ENCODE results near the gene RERE.

Gene RERE

DNA sequence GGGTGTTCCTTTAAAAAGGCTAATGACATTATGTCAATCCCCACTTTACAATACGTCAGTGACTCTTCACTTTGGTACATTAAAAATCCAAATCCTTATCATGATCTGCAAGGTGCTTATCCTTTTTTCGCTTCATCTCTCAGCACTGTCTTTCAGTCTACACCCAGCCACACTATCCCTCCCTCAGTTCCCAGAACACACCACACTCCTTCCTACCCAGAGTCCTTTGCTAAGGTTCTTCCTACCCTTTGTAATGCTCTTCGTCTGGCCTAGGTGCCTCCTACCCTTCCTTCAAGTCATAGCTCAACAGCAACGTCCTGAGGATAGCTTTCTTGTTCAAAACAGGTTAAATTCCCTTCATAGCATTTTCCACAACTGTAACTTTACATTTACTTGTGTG lies 152.6 kb downstream of the RERE start:
- no peaks in the 10 kb centered on the region for H3K27me3 ChIP-seq (ENCODE audit: insufficient read depth, low read length)
- H2AFZ ChIP-seq (ENCODE audit: low read depth, low read length) = no peak overlapping the region
- H3K4me3 ChIP-seq (ENCODE audit: low read length) = no peak overlapping the region
- H3K4me1 ChIP-seq (ENCODE audit: insufficient read depth, low read length) = peaks cover 32% of the 10 kb centered on the region
- H3K9me3 ChIP-seq (ENCODE audit: low read length) = no peaks in the 10 kb centered on the region
- no peaks in the 10 kb centered on the region for H3K36me3 ChIP-seq (ENCODE audit: insufficient read depth, low read length)

DNA sequence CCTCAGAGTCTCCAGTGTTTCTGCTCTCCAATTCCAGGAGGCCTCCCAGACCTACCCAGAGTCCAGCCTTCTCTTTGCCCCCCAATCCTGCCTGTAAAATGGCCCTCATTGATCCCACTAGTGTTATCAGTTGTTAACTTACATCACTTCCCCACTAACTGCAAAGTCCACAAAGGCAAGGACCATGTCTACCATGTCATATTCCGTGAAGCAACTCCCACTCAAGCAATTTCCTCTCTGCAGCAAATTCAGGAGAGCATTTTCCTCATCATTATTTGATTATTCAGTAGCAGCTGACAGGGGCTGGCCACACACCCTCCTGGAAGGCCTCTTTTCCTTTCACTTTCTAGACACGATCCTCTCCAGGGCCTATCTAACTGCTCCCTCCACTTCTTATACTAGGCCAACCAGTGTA lies 153.5 kb downstream of the RERE start:
- H2AFZ ChIP-seq (ENCODE audit: low read depth, low read length) = no peak overlapping the region
- no peaks in the 10 kb centered on the region for H3K9me3 ChIP-seq (ENCODE audit: low read length)
- H3K4me3 ChIP-seq (ENCODE audit: low read length) = no peak overlapping the region
- H3K4me1 ChIP-seq (ENCODE audit: insufficient read depth, low read length) = peaks cover 25% of the 10 kb centered on the region
- no peaks in the 10 kb centered on the region for H3K27me3 ChIP-seq (ENCODE audit: insufficient read depth, low read length)
- no peaks in the 10 kb centered on the region for H3K36me3 ChIP-seq (ENCODE audit: insufficient read depth, low read length)

GRCh38 chr1:8663090-8663802 lies 154.2 kb downstream of the RERE start:
- no peaks in the 10 kb centered on the region for H3K27me3 ChIP-seq (ENCODE audit: insufficient read depth, low read length)
- H3K4me3 ChIP-seq (ENCODE audit: low read length) = no peak overlapping the region
- no peak overlapping the region for H2AFZ ChIP-seq (ENCODE audit: low read depth, low read length)
- no peaks in the 10 kb centered on the region for H3K9me3 ChIP-seq (ENCODE audit: low read length)
- H3K4me1 ChIP-seq (ENCODE audit: insufficient read depth, low read length) = peaks cover 19% of the 10 kb centered on the region
- no peaks in the 10 kb centered on the region for H3K36me3 ChIP-seq (ENCODE audit: insufficient read depth, low read length)

- Histone ChIP-seq H2AFZ (ENCODE audit: low read depth, low read length) (no peak overlapping the region), H3K9me3 (ENCODE audit: low read length) (no peaks in the 10 kb centered on the region), H3K4me3 (ENCODE audit: low read length) (no peak overlapping the region), H3K36me3 (ENCODE audit: insufficient read depth, low read length) (no peaks in the 10 kb centered on the region), H3K4me1 (ENCODE audit: insufficient read depth, low read length) (peaks cover 13% of the 10 kb centered on the region), H3K27me3 (ENCODE audit: insufficient read depth, low read length) (no peaks in the 10 kb centered on the region)
Observed at GRCh38 chr1:8662380-8663072, 154.9 kb downstream of the RERE start.

DNA sequence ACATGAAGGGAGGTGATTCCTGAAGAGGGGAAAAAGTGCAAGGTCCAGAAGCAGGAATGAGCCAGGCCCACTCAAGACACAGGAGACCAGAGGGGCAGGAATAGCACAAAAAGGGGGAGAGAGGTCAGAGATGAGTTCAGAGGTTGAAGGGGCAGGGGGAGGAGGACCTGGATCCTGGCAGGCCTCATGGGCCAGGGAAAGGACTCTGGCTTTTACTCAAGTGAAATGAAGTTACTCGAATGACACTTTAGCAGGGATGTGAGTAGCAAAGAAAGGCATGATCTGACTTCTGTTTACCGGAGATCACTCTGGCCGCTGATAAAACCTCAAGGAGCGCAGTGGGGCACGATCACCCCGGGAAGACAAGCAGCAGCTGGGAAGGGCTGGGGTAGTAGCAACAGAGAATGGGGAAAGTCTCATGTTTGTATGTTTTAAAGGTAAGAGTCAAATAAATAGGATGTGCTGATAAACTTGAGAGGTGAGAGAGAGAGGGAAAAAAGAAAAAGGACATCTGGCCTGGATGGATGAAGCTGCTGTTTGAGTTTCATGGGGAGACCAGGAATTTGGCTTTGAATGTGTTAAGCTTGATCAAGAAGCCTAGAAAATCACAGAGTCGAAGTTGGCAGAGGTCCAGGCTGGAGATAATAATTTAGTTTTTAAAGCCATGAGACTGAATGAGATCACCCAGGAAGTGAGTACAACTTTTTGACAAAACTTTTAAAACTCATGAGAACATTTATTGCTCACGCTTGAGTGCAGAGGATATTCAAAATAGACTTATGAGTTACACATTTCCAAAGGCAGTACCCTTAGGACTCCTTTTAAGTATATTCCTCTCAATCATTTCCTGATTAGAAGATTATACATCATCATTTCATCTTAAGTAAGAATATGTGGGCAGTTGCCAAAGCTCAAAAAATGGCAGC lies 156.0 kb downstream of the RERE start:
- Histone ChIP-seq H3K4me1 (ENCODE audit: insufficient read depth, low read length) (peaks cover 11% of the 10 kb centered on the region), H3K36me3 (ENCODE audit: insufficient read depth, low read length) (no peaks in the 10 kb centered on the region), H3K9me3 (ENCODE audit: low read length) (no peaks in the 10 kb centered on the region), H3K4me3 (ENCODE audit: low read length) (no peak overlapping the region), H3K27me3 (ENCODE audit: insufficient read depth, low read length) (no peaks in the 10 kb centered on the region), H2AFZ (ENCODE audit: low read depth, low read length) (no peak overlapping the region)

- Histone ChIP-seq H3K9me3 (ENCODE audit: low read length) (no peaks in the 10 kb centered on the region), H3K4me3 (ENCODE audit: low read length) (no peak overlapping the region), H3K4me1 (ENCODE audit: insufficient read depth, low read length) (peaks cover 10% of the 10 kb centered on the region), H2AFZ (ENCODE audit: low read depth, low read length) (no peak overlapping the region), H3K36me3 (ENCODE audit: insufficient read depth, low read length) (peaks cover 7% of the 10 kb centered on the region), H3K27me3 (ENCODE audit: insufficient read depth, low read length) (no peaks in the 10 kb centered on the region)
Observed at GRCh38 chr1:8660411-8660828, 157.0 kb downstream of the RERE start.

- Histone ChIP-seq H3K36me3 (ENCODE audit: insufficient read depth, low read length) (peaks cover 8% of the 10 kb centered on the region), H3K9me3 (ENCODE audit: low read length) (no peaks in the 10 kb centered on the region), H3K4me3 (ENCODE audit: low read length) (no peak overlapping the region)
Observed at GRCh38 chr1:8659593-8659992, 157.8 kb downstream of the RERE start.

GRCh38 chr1:8653878-8654277 lies 163.6 kb downstream of the RERE start:
- Histone ChIP-seq H3K36me3 (ENCODE audit: insufficient read depth, low read length) (peaks cover 19% of the 10 kb centered on the region), H3K9me3 (ENCODE audit: low read length) (no peaks in the 10 kb centered on the region), H3K4me1 (ENCODE audit: insufficient read depth, low read length) (peaks cover 15% of the 10 kb centered on the region), H2AFZ (ENCODE audit: low read depth, low read length) (no peak overlapping the region), H3K27me3 (ENCODE audit: insufficient read depth, low read length) (no peaks in the 10 kb centered on the region), H3K4me3 (ENCODE audit: low read length) (no peak overlapping the region)

More at GRCh38 chr1:8659593-8659992, 157.8 kb downstream of the RERE start:
- Histone ChIP-seq H3K4me1 (ENCODE audit: insufficient read depth, low read length) (peaks cover 10% of the 10 kb centered on the region), H2AFZ (ENCODE audit: low read depth, low read length) (no peak overlapping the region), H3K27me3 (ENCODE audit: insufficient read depth, low read length) (no peaks in the 10 kb centered on the region)

- Histone ChIP-seq H3K27me3 (ENCODE audit: insufficient read depth, low read length) (no peaks in the 10 kb centered on the region), H3K4me1 (ENCODE audit: insufficient read depth, low read length) (peaks cover 17% of the 10 kb centered on the region), H2AFZ (ENCODE audit: low read depth, low read length) (no peak overlapping the region), H3K4me3 (ENCODE audit: low read length) (no peak overlapping the region), H3K36me3 (ENCODE audit: insufficient read depth, low read length) (peaks cover 19% of the 10 kb centered on the region), H3K9me3 (ENCODE audit: low read length) (no peaks in the 10 kb centered on the region)
Observed at GRCh38 chr1:8652467-8653046, 164.9 kb downstream of the RERE start.

DNA sequence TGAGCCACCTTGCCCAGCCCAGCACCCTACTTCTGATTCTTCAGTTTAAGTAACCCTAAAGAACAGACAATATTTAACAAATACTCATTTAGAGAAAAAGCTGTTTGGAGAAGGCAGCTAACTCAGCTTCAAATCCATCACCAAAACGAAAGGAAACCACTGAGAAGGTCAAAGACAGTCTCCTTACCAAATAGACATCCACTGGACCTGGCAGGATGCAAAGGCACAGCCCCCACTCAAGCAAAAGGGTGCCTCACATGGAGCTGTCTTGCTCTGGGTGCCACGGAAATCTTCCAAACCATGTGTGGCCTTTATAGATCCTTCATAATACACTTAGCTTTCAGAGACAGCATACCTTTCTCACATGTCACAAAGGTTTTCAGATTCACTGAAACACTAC lies 165.5 kb downstream of the RERE start:
- no peaks in the 10 kb centered on the region for H3K27me3 ChIP-seq (ENCODE audit: insufficient read depth, low read length)

GRCh38 chr1:8651236-8651890 lies 166.1 kb downstream of the RERE start:
- no peak overlapping the region for H2AFZ ChIP-seq (ENCODE audit: low read depth, low read length)
- H3K4me1 ChIP-seq (ENCODE audit: insufficient read depth, low read length) = peaks cover 17% of the 10 kb centered on the region
- H3K27me3 ChIP-seq (ENCODE audit: insufficient read depth, low read length) = no peaks in the 10 kb centered on the region
- H3K9me3 ChIP-seq (ENCODE audit: low read length) = no peaks in the 10 kb centered on the region
- no peak overlapping the region for H3K4me3 ChIP-seq (ENCODE audit: low read length)
- peaks cover 22% of the 10 kb centered on the region for H3K36me3 ChIP-seq (ENCODE audit: insufficient read depth, low read length)

More for the DNA sequence above, 165.5 kb downstream of the RERE start:
- H3K4me3 ChIP-seq (ENCODE audit: low read length) = no peak overlapping the region
- H3K9me3 ChIP-seq (ENCODE audit: low read length) = no peaks in the 10 kb centered on the region
- H2AFZ ChIP-seq (ENCODE audit: low read depth, low read length) = no peak overlapping the region
- H3K36me3 ChIP-seq (ENCODE audit: insufficient read depth, low read length) = peaks cover 21% of the 10 kb centered on the region
- H3K4me1 ChIP-seq (ENCODE audit: insufficient read depth, low read length) = peaks cover 17% of the 10 kb centered on the region

DNA sequence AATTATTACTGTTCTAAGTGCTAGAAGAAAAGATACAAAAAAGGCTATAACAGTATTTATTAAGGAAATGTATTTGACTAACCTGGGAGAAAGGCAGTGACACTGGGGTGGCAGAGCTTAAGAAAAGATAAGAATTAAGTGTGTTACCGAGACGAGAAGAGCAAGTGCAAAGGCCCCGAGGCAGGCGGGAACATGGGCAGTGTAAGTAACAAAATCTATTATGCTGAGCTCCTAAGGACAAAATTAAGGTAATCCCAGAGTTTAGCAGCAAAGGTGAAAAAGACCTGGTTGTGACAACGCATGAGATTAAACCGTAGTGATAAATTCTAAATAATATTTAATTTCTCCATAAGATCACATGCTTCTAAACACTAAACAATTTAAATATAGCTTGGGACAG lies 167.6 kb downstream of the RERE start:
- H3K4me1 ChIP-seq (ENCODE audit: insufficient read depth, low read length) = peaks cover 17% of the 10 kb centered on the region
- peaks cover 18% of the 10 kb centered on the region for H3K36me3 ChIP-seq (ENCODE audit: insufficient read depth, low read length)
- no peak overlapping the region for H2AFZ ChIP-seq (ENCODE audit: low read depth, low read length)
- no peaks in the 10 kb centered on the region for H3K27me3 ChIP-seq (ENCODE audit: insufficient read depth, low read length)
- no peak overlapping the region for H3K4me3 ChIP-seq (ENCODE audit: low read length)
- no peaks in the 10 kb centered on the region for H3K9me3 ChIP-seq (ENCODE audit: low read length)

All from neuron (in vitro differentiated cells).